NCI-H1092 (cell line): ENCODE results near the gene CGNL1.

Experiments
- DNase-seq: peaks from one replicate; lab custom pipeline; 2025; lab: John Stamatoyannopoulos, UW

The CGNL1 gene

GRCh38 chr15:57600197-57600596 is 223.9 kb downstream of the CGNL1 start:
- DNase-seq, result no peak
